ENCODE results near the gene SRCIN1. TPM values are rescaled to one million over a fixed set of nuclear protein-coding genes. Genes with fewer than 3 reads are reported as not detected.
A peak's percentile ranks its signal among the peaks of the same experiment; 100 is the strongest.

The SRCIN1 gene
- total RNA-seq, 1 donor from 2014 or later, result 8.3 TPM

DNA sequence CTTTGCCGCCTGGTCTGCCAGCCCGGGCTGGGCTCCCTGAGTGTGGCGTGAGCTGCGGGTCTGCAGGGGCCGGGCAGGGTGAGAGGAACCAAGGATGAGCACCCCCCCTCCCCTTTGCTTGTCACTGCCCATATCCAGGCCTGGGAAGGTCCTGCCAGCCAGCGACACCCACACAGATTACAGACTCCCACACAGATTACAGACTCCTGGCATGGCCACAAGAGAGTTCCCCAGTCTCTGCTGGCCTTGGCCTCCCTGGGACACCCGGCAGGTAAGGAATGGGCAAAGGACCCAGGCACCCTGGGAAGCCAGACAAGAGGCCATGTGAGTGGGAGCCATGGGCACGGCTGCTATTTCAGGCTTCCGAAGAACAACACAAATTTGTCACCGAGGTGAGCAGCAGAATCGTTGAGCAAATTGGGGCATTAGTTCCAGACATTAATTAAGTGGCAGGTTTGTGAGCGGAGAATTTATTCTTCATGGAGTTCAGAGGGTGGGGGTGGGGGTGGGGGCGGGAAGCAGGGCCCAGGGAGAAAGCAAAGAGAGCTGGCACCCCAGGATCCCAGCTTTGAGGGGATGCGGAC, 41.4 kb downstream of the SRCIN1 start:
- Mint-ChIP-seq H3K27me3 (peaks cover 88% of the 10 kb centered on the region), H3K4me1 (ENCODE audit: unreplicated experiment) (peaks cover 17% of the 10 kb centered on the region), H3K4me3 (peak overlapping the region; percentile 51), H3K9me3 (no peaks in the 10 kb centered on the region), H3K27ac (no peak overlapping the region), H3K36me3 (no peaks in the 10 kb centered on the region)
- DNase-seq (ENCODE audit: extremely low spot score, unreplicated experiment), result no peak
- TF ChIP-seq CTCF (conservative IDR thresholded peaks at IDR 0.05), result no peak

GRCh38 chr17:38563362-38564253, 42.1 kb downstream of the SRCIN1 start:
- Mint-ChIP-seq H3K9me3 (no peaks in the 10 kb centered on the region), H3K27me3 (peaks cover 89% of the 10 kb centered on the region), H3K4me3 (no peak overlapping the region), H3K27ac (no peak overlapping the region), H3K4me1 (ENCODE audit: unreplicated experiment) (peaks cover 23% of the 10 kb centered on the region), H3K36me3 (no peaks in the 10 kb centered on the region)
- no peak for TF ChIP-seq CTCF (conservative IDR thresholded peaks at IDR 0.05)
- DNase-seq (ENCODE audit: extremely low spot score, unreplicated experiment), result no peak

GRCh38 chr17:38562903-38563302, 42.8 kb downstream of the SRCIN1 start:
- no peak overlapping the region for H3K27ac Mint-ChIP-seq
- DNase-seq (ENCODE audit: extremely low spot score, unreplicated experiment), result no peak
- H3K4me3 Mint-ChIP-seq, result no peak overlapping the region
- peaks cover 17% of the 10 kb centered on the region for H3K4me1 Mint-ChIP-seq (ENCODE audit: unreplicated experiment)
- H3K27me3 Mint-ChIP-seq, result peaks cover 83% of the 10 kb centered on the region
- no peaks in the 10 kb centered on the region for H3K9me3 Mint-ChIP-seq
- H3K36me3 Mint-ChIP-seq, result no peaks in the 10 kb centered on the region
- no peak for TF ChIP-seq CTCF (conservative IDR thresholded peaks at IDR 0.05)

GRCh38 chr17:38562215-38562569, 43.6 kb downstream of the SRCIN1 start:
- H3K4me3 Mint-ChIP-seq, result no peak overlapping the region
- H3K9me3 Mint-ChIP-seq, result no peaks in the 10 kb centered on the region
- no peak for TF ChIP-seq CTCF (conservative IDR thresholded peaks at IDR 0.05)
- H3K27me3 Mint-ChIP-seq, result peaks cover 77% of the 10 kb centered on the region
- H3K27ac Mint-ChIP-seq, result no peak overlapping the region
- peaks cover 22% of the 10 kb centered on the region for H3K4me1 Mint-ChIP-seq (ENCODE audit: unreplicated experiment)
- DNase-seq (ENCODE audit: extremely low spot score, unreplicated experiment), result no peak
- no peaks in the 10 kb centered on the region for H3K36me3 Mint-ChIP-seq

DNA sequence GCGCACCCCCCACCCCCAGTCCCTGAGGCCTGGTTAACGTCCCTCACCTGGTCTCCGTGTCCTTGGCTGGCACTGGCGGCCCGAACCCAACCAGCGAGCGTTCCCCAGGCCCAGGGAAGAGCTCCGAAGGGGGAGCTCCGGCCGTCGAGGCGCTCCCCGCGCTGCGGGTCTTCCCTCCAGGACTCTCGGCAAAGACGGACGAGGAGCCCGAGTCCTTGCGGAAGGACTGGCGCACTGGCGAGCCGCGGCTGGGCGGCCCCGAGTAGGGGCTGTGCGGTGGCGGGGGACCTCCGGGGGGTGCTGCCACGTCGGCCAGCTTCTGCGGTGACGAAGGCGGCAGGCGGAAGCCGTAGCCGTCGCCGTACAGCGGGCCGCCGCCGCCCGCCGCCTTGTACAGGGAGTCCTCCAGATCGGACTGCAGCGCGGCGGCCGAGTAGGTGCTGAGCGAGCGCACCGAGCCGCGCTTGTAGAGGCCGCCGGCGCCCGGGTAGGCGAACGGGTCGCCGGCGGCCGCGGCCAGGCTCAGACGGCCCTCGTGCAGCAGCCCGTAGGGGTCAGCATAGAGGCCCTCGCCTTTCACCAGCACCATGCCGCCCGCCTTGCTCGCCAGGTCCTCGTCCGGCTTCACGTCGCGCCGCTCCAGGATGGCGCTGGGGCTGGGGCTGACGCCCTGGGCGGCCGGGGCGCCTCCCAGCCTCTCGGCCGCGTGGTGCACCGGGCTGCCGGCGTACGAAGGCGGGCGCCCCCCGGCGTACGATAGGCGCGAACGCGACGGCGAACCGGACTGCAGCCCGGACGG, 44.1 kb downstream of the SRCIN1 start:
- Mint-ChIP-seq H3K27ac (no peak overlapping the region), H3K36me3 (no peaks in the 10 kb centered on the region), H3K9me3 (no peaks in the 10 kb centered on the region), H3K4me1 (ENCODE audit: unreplicated experiment) (peaks cover 22% of the 10 kb centered on the region), H3K4me3 (no peak overlapping the region), H3K27me3 (peaks cover 72% of the 10 kb centered on the region)
- no peak for DNase-seq (ENCODE audit: extremely low spot score, unreplicated experiment)
- peak; percentile 42 for TF ChIP-seq CTCF (conservative IDR thresholded peaks at IDR 0.05)

All from type B pancreatic cell (in vitro differentiated cells).